ENCODE results near the gene NPHP1. TPM values are rescaled to one million over a fixed set of nuclear protein-coding genes. Genes with fewer than 3 reads are reported as not detected.
A peak's percentile ranks its signal among the peaks of the same experiment; 100 is the strongest.
"Not testable (repeated sequence)": the region's sequence is repeated elsewhere in the genome, so short reads cannot be mapped to it uniquely, and the experiment has no call there.

Gene NPHP1
- total RNA-seq (2014; rRNA removed; shearing (Covaris generic)) = 4.3 and 10.4 TPM in 2 replicates

- DNase-seq (ENCODE audit: low spot score) = peak; percentile 61
Measured at GRCh38 chr2:110204408-110205385, at the start of gene NPHP1. NPHP1 (minus strand) TSS chr2:110205013; CDS start chr2:110204968, 45 bp downstream.

- not testable (repeated sequence) for DNase-seq (ENCODE audit: low spot score)
Measured at GRCh38 chr2:110248081-110248795, 43.4 kb upstream of the NPHP1 start.

GRCh38 chr2:110245488-110246435, 40.9 kb upstream of the NPHP1 start:
- not testable (repeated sequence) for DNase-seq (ENCODE audit: low spot score)

- DNase-seq (ENCODE audit: low spot score) = not testable (repeated sequence)
Measured at GRCh38 chr2:110243283-110243682, 38.5 kb upstream of the NPHP1 start.

- not testable (repeated sequence) for DNase-seq (ENCODE audit: low spot score)
Measured at GRCh38 chr2:110234514-110234913, 29.7 kb upstream of the NPHP1 start.

GRCh38 chr2:110229886-110230285, 25.1 kb upstream of the NPHP1 start:
- DNase-seq (ENCODE audit: low spot score) = not testable (repeated sequence)

GRCh38 chr2:110222626-110223025, 17.8 kb upstream of the NPHP1 start:
- DNase-seq (ENCODE audit: low spot score) = not testable (repeated sequence)

- no peak for DNase-seq (ENCODE audit: low spot score)
Measured at GRCh38 chr2:110221938-110222337, 17.1 kb upstream of the NPHP1 start.

GRCh38 chr2:110220190-110220564, 15.4 kb upstream of the NPHP1 start:
- no peak for DNase-seq (ENCODE audit: low spot score)

- no peak for DNase-seq (ENCODE audit: low spot score)
Measured at GRCh38 chr2:110219496-110220189, 14.8 kb upstream of the NPHP1 start.

- DNase-seq (ENCODE audit: low spot score) = not testable (repeated sequence)
Measured at GRCh38 chr2:110218889-110219288, 14.1 kb upstream of the NPHP1 start.

GRCh38 chr2:110216803-110217202, 12.0 kb upstream of the NPHP1 start:
- DNase-seq (ENCODE audit: low spot score) = no peak

- DNase-seq (ENCODE audit: low spot score) = no peak
Measured at GRCh38 chr2:110216199-110216598, 11.4 kb upstream of the NPHP1 start.

GRCh38 chr2:110215566-110216158, 10.8 kb upstream of the NPHP1 start:
- DNase-seq (ENCODE audit: low spot score) = no peak

GRCh38 chr2:110215091-110215490, 10.3 kb upstream of the NPHP1 start:
- DNase-seq (ENCODE audit: low spot score) = no peak

- not testable (repeated sequence) for DNase-seq (ENCODE audit: low spot score)
Measured at GRCh38 chr2:110213522-110213921, 8.7 kb upstream of the NPHP1 start.

- peak; percentile 49 for DNase-seq (ENCODE audit: low spot score)
Measured at GRCh38 chr2:110211938-110212858, 7.4 kb upstream of the NPHP1 start, which contains the start of gene MTLN. MTLN (minus strand) TSS chr2:110212547; CDS start chr2:110212525, 22 bp downstream.

- DNase-seq (ENCODE audit: low spot score) = no peak
Measured at GRCh38 chr2:110205660-110206455, 1.0 kb upstream of the NPHP1 start.
